HG02588 (cell line): ENCODE results near the gene PRAMEF15.
"Not testable (repeated sequence)": the region's sequence is repeated elsewhere in the genome, so short reads cannot be mapped to it uniquely, and the experiment has no call there.

Experiments used
- ATAC-seq: cut with Tn5 transposase; IDR thresholded peaks from one replicate; pipeline ENCODE4 v1.9.1; 2021; ENCODE audit warnings: mild to moderate bottlenecking, moderate library complexity; ENCODE audit not compliant: unreplicated experiment

PRAMEF15 gene

DNA sequence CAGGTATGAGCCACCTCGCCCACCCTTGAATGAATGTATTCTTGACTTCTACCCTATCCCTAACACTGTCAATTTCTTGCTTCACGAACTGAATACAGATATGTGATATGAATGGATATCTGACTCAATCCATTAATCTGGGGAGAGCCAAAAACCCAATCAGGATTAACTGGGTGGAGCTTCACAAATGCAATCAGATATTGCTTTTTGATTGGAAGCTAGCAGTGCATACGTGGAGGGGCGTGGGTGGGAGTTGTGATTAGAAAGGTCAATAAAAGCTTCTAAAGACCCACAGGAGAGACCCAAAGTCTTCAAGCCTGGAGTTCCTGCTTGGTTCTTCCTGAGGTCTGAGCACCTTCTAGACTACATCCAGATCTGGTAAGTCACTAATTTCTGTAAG is at the start of gene PRAMEF15:
Gene PRAMEF15 (plus strand): TSS at position 301 of the 400 bp plus-strand sequence. CDS start 2,827 bp downstream, outside the sequence.
- ATAC-seq, result not testable (repeated sequence)

DNA sequence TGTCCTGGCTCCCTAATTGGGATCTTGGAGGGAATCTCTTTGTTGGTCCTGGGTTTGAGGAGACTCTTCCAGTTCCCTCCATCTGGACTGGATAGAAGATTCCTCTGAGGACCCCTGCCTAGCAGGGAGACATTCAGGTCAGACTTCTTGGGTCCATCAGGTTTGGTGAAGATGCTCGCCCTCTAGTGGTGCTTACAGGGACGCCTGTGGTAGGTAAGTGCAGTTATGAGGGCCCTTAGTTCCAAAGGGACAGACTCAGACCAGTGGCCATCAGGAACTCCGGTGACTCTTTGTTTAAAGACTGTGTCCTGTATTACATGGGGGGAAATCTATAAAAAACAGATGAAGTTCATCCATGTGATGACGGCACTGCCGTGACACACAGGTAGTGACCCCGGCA is 38.4 kb upstream of the PRAMEF15 start:
- not testable (repeated sequence) for ATAC-seq

DNA sequence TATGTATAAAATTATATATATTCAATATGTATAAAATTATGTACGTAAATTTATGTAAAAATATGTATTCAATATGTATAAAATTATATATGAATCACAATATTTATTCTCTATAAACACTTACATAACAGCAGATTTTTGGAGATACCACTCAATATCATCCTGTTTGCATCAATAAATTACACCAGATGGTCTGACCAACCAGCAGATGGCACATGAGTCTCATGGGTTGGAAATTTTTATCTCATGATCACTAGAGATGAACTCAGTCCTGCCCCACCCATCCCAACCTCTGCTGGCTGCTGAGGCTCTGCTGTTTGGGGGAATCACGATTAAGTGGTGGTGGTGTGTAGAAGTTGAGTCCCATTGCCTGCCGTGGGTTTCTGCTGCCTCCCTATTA is 35.8 kb upstream of the PRAMEF15 start:
- ATAC-seq, result not testable (repeated sequence)

DNA sequence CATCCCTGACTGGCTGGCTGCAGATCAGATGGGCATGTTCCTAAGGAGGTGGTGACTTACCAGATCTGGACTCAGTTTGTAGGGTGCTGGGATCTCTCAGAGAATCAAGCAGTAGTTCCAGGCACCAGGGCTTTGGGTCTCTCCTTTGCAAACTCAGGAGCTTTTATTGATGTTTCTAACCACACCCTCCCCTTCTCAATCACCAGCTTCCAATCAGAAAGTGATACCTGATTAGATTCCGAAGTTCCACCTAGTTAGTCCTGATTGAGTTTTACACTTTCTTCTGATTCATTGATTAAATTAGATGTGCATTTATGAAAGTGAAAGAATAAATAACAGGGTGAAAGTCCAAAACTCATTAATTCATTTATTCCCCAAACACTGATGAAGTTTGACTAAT is 30.3 kb upstream of the PRAMEF15 start, which contains the start of gene PRAMEF8:
Gene PRAMEF8 (minus strand): TSS at position 101 of the 400 bp plus-strand sequence. CDS start 1,046 bp downstream, outside the sequence.
- ATAC-seq, result not testable (repeated sequence)

DNA sequence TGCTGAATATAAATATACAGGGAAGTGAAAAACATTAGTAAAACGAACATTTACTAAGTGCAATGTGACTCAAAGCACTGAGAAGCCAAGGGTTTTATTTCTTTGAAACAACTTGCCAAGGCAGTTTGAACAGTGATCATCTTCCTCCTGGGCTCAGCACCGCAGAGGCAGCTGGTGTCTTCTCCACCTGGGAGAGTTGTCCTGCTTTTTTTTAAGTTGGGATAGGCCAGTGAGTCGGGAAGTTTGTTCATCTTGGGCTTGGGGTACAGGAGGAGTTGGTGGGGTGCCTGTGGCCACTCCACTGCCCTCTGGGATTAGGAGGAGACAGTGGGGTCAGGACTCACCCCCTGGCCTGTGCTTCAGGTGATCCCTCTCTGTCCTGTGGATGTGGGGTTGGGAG is 26.4 kb upstream of the PRAMEF15 start:
- ATAC-seq, result not testable (repeated sequence)

DNA sequence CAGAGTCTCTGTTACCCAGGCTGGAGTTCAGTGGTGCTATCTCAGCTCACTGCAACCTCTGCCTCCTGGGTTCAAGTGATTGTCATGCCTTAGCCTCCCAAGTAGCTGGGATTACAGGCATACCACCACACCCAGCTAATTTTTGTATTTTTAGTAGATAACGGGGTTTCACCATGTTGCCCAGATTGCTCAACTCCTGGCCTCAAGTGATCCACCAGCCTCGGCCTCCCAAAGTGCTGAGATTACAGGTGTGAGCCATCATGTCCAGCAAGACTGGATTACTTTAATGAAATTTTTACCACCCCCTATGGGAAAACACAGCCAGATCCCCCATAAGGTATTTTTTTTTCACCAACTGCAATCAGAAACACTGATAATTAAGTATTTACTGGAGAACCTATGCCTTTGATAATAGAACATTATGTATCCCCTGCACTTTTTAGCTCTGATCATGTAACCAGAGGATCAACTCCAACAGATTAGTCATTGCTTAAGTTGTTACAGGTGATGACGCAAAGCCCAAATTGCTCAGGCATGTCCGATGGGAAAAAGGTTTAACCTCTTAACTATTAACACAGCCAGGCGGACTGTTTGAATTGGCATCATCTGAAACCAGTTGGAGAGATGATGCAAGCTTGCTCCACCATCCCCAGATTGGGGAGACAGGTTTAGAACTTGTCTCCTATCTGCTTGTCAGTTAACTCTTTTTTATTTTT is 18.0 kb upstream of the PRAMEF15 start:
- ATAC-seq, result not testable (repeated sequence)

DNA sequence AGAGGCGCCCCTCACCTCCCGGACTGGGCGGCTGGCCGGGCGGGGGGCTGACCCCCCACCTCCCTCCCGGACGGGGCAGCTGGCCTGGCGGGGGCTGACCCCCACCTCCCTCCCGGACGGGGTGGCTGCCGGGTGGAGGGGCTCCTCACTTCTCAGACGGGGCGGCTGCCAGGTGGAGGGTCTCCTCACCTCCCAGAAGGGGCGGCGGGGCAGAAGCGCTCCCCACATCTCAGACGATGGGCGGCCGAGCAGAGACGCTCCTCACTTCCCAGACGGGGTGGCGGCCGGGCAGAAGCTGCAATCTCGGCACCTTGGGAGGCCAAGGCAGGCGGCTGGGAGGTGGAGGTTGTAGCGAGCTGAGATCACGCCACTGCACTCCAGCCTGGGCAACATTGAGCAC is 16.7 kb upstream of the PRAMEF15 start:
- ATAC-seq, result not testable (repeated sequence)

DNA sequence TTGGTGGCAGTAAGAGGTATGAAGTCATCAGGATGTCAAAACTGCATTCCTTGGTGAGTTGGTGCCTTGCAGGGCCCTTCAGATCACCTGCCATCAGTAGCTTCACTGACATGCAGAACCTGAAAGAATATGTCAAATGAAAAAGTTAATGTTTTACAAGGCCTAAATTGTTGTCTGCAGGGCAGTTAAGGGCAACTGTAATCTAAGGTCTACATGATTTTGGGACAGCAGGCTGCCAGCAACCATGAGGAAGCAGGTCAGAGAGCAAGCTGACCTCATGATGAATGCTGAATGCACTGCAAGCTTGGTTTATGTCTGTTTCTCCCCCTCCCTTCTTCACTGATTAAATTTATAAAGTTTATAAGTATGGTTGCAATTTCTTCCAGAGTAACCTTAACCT is 13.2 kb upstream of the PRAMEF15 start:
- ATAC-seq, result not testable (repeated sequence)

DNA sequence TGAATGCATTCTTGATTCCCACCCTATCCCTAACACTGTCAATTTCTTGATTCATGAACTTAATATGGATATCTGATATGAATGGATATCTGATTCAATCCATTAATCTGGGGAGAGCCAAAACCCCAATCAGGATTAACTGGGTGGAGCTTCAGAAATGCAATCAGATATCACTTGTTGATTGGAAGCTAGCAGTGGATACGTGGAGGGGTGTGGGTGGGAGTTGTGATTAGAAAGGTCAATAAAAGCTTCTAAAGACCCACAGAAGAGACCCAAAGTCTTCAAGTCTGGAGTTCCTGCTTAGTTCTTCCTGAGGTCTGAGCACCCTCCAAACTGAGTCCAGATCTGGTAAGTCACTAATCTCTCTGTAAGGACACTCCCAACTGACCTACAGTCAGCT is 12.1 kb upstream of the PRAMEF15 start, which contains the start of gene PRAMEF33:
Gene PRAMEF33 (plus strand): TSS at position 301 of the 400 bp plus-strand sequence. CDS start 2,416 bp downstream, outside the sequence.
- not testable (repeated sequence) for ATAC-seq

DNA sequence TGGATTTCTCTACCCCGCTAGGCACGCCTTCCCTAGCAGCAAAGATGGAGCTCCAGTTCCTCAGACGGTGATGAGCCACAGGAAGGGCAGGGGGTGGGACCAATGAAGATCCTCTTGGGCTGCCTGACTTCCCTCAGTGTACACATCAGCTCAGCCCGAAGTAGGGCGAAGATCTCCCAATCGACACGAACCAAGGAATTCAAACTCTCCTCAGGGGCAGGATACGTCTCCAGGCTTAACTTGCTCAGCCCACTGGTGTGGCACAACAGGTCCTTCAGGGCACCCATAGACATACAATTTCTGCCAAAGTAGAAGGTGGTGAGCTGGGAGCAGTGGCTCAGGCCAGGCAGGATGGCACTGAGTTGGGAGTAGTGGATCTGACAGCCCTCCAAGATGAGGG is 27.1 kb downstream of the PRAMEF15 start:
- ATAC-seq, result not testable (repeated sequence)

DNA sequence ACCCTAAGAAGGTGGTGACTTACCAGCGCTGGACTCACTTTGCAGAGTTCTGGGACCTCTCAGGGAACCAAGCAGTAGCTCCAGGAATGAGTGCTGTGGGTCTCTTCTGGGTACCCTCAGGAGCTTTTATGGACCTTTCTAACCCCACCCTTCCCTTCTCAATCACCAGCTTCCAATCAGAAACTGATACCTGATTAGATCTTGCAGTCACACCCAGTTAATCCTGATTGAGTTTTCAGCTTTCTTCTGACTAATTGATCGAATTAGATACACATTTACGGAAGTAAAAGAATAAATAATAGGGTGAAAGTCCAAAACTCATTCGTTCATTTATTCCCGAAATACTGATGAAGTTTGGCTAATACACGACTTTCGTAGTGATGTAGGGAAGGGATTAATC is 31.7 kb downstream of the PRAMEF15 start, which contains the start of gene PRAMEF14:
Gene PRAMEF14 (minus strand): TSS at position 101 of the 400 bp plus-strand sequence. CDS start 1,820 bp downstream, outside the sequence.
- ATAC-seq, result not testable (repeated sequence)

DNA sequence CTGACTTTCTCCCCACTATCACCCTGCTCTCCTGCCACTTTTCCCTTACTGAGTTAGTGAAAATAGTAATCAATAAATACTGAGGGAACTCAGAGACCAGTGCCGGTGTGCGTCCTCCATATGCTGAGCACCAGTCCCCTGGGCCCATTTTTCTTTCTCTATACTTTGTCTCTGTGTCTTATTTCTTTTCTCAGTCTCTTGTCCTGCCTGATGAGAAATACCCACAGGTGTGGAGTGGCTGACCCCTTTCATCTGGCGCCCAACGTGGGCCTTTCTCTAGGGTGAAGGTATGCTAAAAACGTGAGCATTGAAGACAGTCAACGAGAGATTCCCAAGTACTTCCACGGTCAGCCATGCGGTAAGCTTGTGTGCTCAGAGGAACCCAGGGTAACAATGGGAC is 38.1 kb downstream of the PRAMEF15 start:
- not testable (repeated sequence) for ATAC-seq

DNA sequence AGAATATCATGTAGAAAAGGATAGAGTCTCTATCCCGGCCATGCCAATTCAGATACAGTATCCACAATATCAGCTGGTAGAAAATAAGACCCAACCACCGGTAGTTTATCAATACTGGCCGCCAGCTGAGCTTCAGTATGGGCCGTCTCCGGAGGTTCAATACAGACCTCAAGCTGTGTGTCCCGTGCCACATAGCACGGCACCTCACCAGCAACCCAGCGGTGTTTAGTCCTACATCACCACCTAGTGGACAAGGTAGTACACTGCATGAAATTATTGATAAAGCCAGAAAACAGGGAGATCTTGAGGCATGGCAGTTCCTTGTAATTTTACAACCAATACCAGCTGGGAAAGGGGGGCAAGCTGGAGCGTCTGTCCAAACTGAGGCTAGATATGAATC is 39.1 kb downstream of the PRAMEF15 start:
- not testable (repeated sequence) for ATAC-seq

DNA sequence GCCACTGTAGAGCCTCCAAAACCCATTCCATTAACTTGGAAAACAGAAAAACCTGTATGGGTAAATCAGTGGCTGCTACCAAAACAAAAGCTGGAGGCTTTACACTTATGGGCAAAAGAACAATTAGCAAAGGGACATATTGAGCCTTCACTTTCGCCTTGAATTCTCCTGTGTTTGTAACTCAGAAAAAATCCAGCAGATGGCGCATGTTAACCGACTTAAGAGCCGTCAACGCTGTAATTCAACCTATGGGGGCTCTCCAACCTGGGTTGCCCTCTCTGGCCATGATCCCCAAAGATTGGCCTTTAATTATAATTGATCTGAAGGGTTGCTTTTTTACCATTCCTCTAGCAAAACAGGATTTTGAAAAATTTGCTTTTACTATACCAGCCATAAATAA is 41.4 kb downstream of the PRAMEF15 start:
- ATAC-seq, result not testable (repeated sequence)

DNA sequence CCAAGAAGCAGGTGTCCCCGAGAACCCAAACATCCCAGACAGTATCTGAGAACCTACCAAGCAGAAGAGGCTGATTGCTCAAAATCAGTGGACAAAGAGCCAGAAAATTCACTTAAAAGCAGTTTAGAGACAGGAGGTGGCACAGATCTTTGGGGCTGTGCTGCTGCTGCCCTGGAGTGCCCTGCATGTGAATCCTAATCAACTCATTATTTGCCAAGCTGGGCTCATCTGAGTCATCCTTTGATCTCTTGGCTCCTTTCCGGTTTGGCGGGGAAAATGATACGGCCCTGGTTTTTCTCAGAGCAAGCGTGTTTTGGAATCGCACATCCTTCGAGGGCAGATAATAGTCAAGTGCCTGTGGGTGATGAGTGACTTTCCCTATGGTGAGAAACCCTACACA is 47.0 kb downstream of the PRAMEF15 start:
- not testable (repeated sequence) for ATAC-seq

DNA sequence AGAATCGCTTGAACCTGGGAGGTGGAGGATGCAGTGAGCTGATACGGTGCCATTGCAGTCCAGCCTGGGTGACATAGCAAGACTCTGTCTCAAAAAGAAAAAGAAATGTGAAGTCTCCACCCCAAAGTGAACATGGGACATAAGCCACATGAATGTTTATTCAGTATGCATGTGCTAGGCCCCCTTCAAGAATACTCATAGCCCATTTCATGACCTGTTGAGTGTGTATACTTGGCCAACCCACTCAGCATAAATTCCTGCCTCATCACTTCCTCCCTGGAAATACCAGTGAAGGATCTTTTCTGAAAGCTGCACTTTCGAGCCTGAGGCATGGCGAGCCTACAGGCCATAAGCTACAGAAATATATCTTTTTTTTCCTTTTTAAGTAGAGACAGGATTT is 49.5 kb downstream of the PRAMEF15 start:
- ATAC-seq, result not testable (repeated sequence)

DNA sequence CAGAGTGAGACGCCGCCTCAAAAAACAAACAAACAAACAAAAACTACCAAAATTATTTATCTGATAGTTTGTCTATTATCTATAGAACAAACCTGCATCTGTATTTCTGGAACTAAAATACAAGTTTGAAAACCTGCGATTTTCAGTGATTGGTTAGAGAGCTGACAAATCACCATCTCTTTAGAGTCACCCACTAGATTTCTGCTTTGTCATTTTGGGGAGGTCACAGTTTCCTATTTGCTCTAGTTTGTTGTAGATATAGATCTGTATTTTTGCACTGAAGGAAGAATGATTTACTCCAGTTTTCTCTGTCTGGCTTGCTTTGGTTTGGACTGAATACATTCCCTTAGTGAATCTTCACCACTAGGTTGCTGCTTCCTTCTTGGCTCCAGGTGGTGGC is 51.2 kb downstream of the PRAMEF15 start:
- not testable (repeated sequence) for ATAC-seq

DNA sequence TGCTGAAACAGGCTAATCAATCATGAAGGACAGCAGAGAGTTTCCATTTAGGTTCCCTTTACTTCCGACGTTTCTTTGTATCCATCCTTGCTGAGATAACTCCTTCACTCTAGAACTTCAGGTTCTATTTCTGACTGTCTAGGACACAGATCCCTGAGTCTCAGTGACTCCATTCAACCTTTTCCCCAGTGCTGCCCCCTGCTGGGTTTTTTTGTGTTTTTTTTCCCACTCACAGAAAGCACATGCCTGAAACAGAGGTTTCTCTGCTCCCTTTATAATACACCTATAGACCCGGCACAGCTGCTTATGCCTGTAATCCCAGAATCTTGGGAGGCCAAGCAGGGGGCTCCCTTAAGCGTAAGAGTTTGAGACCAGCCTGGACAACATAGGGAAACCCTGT is 53.2 kb downstream of the PRAMEF15 start:
- not testable (repeated sequence) for ATAC-seq
